B cell (primary cell): ENCODE data around the gene COX6B1. TPM values are rescaled to one million over a fixed set of nuclear protein-coding genes. Genes with fewer than 3 reads are reported as not detected.
A peak's percentile ranks its signal among the peaks of the same experiment; 100 is the strongest.

ENCODE experiments used
- ATAC-seq: fragments of 200-7000 bp; cut with Tn5 transposase; one replicate; pipeline ENCODE4 v1.10.0; 2021; ENCODE audit warnings: low read depth, mild to moderate bottlenecking, moderate number of reproducible peaks, moderate library complexity
- CTCF ChIA-PET: fragments of 350-600 bp; sonication (Branson Sonifier 250); formaldehyde crosslinking; loops from one replicate; lab custom pipeline; 2021; ENCODE audit warnings: antibody characterized with exemption, inconsistent platforms; lab: Charles Lee
- POLR2A ChIA-PET: fragments of 350-600 bp; sonication (Branson Sonifier 250); formaldehyde crosslinking; loops from one replicate; lab custom pipeline; 2021; ENCODE audit warnings: antibody characterized with exemption; lab: Charles Lee
- DNase-seq: peaks from one replicate; pipeline ENCODE4 v3.0.0; 2013
- H2AFZ ChIP-seq: 2 replicates; pipeline ENCODE4 v1.6.1; 2012; ENCODE audit warnings: mild to moderate bottlenecking, low read depth, low read length; ENCODE audit not compliant: insufficient read depth, poor library complexity, severe bottlenecking
- H3K27ac ChIP-seq, 2 donors: 1 replicate in 1 of 2; 2 replicates in 1 of 2; pipeline ENCODE4 v1.5.1; 2012 to 2013; ENCODE audit warnings: low read length in 2 of 2, mild to moderate bottlenecking in 2 of 2, moderate library complexity in 1 of 2
- H3K27me3 ChIP-seq, 4 experiments: fragments of 200-600 bp in 1 of 4; sonication (generic) in 1 of 4; replicated peaks in 1 of 4; 1 replicate in 2 of 4; 2 replicates in 2 of 4; pipeline versions ENCODE4 v1.6.1 to v1.7.0; 2013 to 2016; ENCODE audit warnings: low read length in 3 of 4, mild to moderate bottlenecking in 2 of 4, mixed read lengths in 1 of 4, moderate library complexity in 1 of 4; ENCODE audit not compliant: insufficient read depth in 4 of 4, control insufficient read depth in 3 of 4; ENCODE audit errors: control extremely low read depth in 1 of 4
- H3K36me3 ChIP-seq, 2 experiments: replicated peaks in 1 of 2; 1 replicate in 1 of 2; 2 replicates in 1 of 2; pipeline versions ENCODE4 v1.6.1 to v1.7.1; 2013; ENCODE audit warnings: low read length in 1 of 2; ENCODE audit not compliant: insufficient read depth in 2 of 2, control insufficient read depth in 1 of 2; ENCODE audit errors: control extremely low read depth in 1 of 2, extremely low read depth in 1 of 2
- H3K4me1 ChIP-seq, 2 donors: fragments of 200-600 bp in 1 of 2; sonication (generic) in 1 of 2; 1 replicate in 1 of 2; 2 replicates in 1 of 2; pipeline versions ENCODE4 v1.5.1 to v1.6.1; 2013 to 2017; ENCODE audit warnings: low read length in 2 of 2; ENCODE audit not compliant: control insufficient read depth in 2 of 2, insufficient read depth in 2 of 2
- H3K4me2 ChIP-seq: replicated peaks from 2 replicates; pipeline ENCODE3; 2012; ENCODE audit warnings: mild to moderate bottlenecking, low read depth, low read length; ENCODE audit not compliant: poor library complexity, severe bottlenecking
- H3K4me3 ChIP-seq, 5 experiments: fragments of 200-600 bp in 1 of 5; sonication (generic) in 1 of 5; 1 replicate in 3 of 5; 2 replicates in 2 of 5; pipeline versions ENCODE4 v1.5.1 to v1.7.0; 2011 to 2016; ENCODE audit warnings: low read length in 4 of 5, mild to moderate bottlenecking in 4 of 5, low read depth in 2 of 5, control low read depth in 1 of 5, moderate library complexity in 1 of 5; ENCODE audit not compliant: insufficient read depth in 1 of 5; ENCODE audit errors: control extremely low read depth in 1 of 5, extremely low read depth in 1 of 5
- H3K79me2 ChIP-seq: fragments of 200-600 bp; sonication (generic); one replicate; pipeline ENCODE4 v1.6.0; 2016; ENCODE audit warnings: low read length; ENCODE audit not compliant: control insufficient read depth, insufficient read depth
- H3K9ac ChIP-seq: fragments of 200-600 bp; sonication (generic); 2 replicates; pipeline ENCODE4 v1.6.1; 2017; ENCODE audit warnings: mild to moderate bottlenecking, low read length, moderate library complexity
- H3K9me3 ChIP-seq, 3 donors: one replicate each; pipeline versions ENCODE4 v1.6.1 to v1.7.1; 2013; ENCODE audit warnings: low read length in 2 of 3; ENCODE audit not compliant: control insufficient read depth in 2 of 3, insufficient read depth in 1 of 3; ENCODE audit errors: control extremely low read depth in 1 of 3
- H4K20me1 ChIP-seq: 2 replicates; pipeline ENCODE4 v1.6.0; 2012; ENCODE audit warnings: mild to moderate bottlenecking, low read length; ENCODE audit not compliant: insufficient read depth, control insufficient read depth, poor library complexity, severe bottlenecking
- H3K27ac Mint-ChIP-seq: one replicate; pipeline ENCODE4 v1.8.0; 2021; ENCODE audit warnings: mixed read lengths
- H3K27me3 Mint-ChIP-seq: one replicate; pipeline ENCODE4 v1.8.0; 2021; ENCODE audit warnings: mixed read lengths
- H3K4me1 Mint-ChIP-seq: one replicate; pipeline ENCODE4 v1.8.0; 2021; ENCODE audit warnings: mixed read lengths
- H3K4me3 Mint-ChIP-seq: one replicate; pipeline ENCODE4 v1.8.0; 2021; ENCODE audit warnings: mixed read lengths
- H3K9me3 Mint-ChIP-seq: one replicate; pipeline ENCODE4 v1.8.0; 2022; ENCODE audit warnings: mixed read lengths; ENCODE audit not compliant: insufficient read depth
- CTCF ChIP-seq: fragments of 200-600 bp; IDR thresholded peaks from one replicate; pipeline ENCODE4 v1.8.0; 2022; ENCODE audit warnings: antibody characterized with exemption, mild to moderate bottlenecking
- EZH2 ChIP-seq: IDR thresholded peaks from 2 replicates; pipeline ENCODE4 v1.6.1; 2012; ENCODE audit warnings: borderline replicate concordance, low read depth, mild to moderate bottlenecking, moderate library complexity, low read length; ENCODE audit not compliant: insufficient read depth, poor library complexity, severe bottlenecking
- WGBS: methylation state at CpG from one replicate; pipeline ENCODE4 v1.1.5; 2013; ENCODE audit warnings: missing lambda C conversion rate; ENCODE audit not compliant: insufficient coverage; 5-methylcytosine and 5-hydroxymethylcytosine counted together
- intact Hi-C: fragments of 100-400 bp; cut with micrococcal nuclease; formaldehyde crosslinking; loops from one replicate; pipeline ENCODE4 v1.10.0; 2022
- polyA plus RNA-seq: library from polyadenylated mRNA; depleted of rRNA; stranded (reverse); fragments of >200 nt; gene quantifications from 2 replicates; pipeline ENCODE4 v1.2.3, GENCODE V29; 2012
- total RNA-seq, 2 donors: library from RNA; stranded (reverse); fragments of 120-200 nt in 1 of 2; gene quantifications; 1 replicate in 1 of 2; 2 replicates in 1 of 2; pipeline versions ENCODE4 v1.2.3 to v1.2.4, GENCODE V29; 2013 to 2022

Gene COX6B1
- total and polyA plus RNA-seq, 2 donors (not counting 1 experiment from before 2014, with no cell fraction given): 215 to 387 TPM

GRCh38 chr19:35703343-35703742, 55.2 kb downstream of the COX6B1 start:
- Mint-ChIP-seq H3K27me3 (no peaks in the 10 kb centered on the region), H3K9me3 (no peaks in the 10 kb centered on the region), H3K4me3 (peak overlapping the region; percentile 16), H3K27ac (no peak overlapping the region), H3K4me1 (peaks cover 8% of the 10 kb centered on the region)
- Histone ChIP-seq H4K20me1 (no peaks in the 10 kb centered on the region), H2AFZ (no peak overlapping the region), H3K27me3 (no peaks in the 10 kb centered on the region), H3K4me2 (peak overlapping the region; percentile 93), H3K27ac (no peak overlapping the region), H3K9me3 (no peaks in the 10 kb centered on the region), H3K79me2 (no peaks in the 10 kb centered on the region), H3K9ac (no peak overlapping the region), H3K4me1 (peaks cover 0 to 19% of the 10 kb centered on the region in 2 donors), H3K4me3 (peak overlapping the region in 1 of 5 experiments; percentile 61), H3K36me3 (no peaks in the 10 kb centered on the region)
- DNase-seq: no peak
- TF ChIP-seq CTCF (no peak), EZH2 (no peak)
- ChIA-PET POLR2A (interaction anchor here (0.7 to 3.3 kb wide), 3 partner anchors 9 to 60 kb away, joined by 6 to 53 read pairs (median 12); partner anchors contain the start of genes PSENEN and U2AF1L4), CTCF (interaction anchor here (0.6 to 2.4 kb wide), 7 partner anchors 9 to 1379 kb away, joined by 3 to 40 read pairs (median 3); partner anchors contain the start of gene LIN37)
- intact Hi-C loops: loop anchor here (5.0 kb wide), 1 partner anchor 156 kb away; the partner anchor contains the start of gene TMEM147
- 56% methylated on average over 5 of the region's 9 CpGs for WGBS
- ATAC-seq: no peak

- Histone ChIP-seq H3K4me1 (peaks cover 0 to 19% of the 10 kb centered on the region in 2 donors), H3K4me3 (no peak within 1 kb of the TSS), H3K79me2 (no peaks in the 10 kb centered on the region), H3K9ac (no peak within 1 kb of the TSS), H3K9me3 (no peaks in the 10 kb centered on the region), H4K20me1 (no peaks in the 10 kb centered on the region), H3K36me3 (no peaks in the 10 kb centered on the region), H3K27me3 (no peaks in the 10 kb centered on the region), H2AFZ (no peak within 1 kb of the TSS), H3K27ac (no peak within 1 kb of the TSS), H3K4me2 (no peak within 1 kb of the TSS)
- 42% methylated on average over 20 of the region's 24 CpGs for WGBS
- Mint-ChIP-seq H3K4me1 (peaks cover 8% of the 10 kb centered on the region), H3K9me3 (no peaks in the 10 kb centered on the region), H3K27me3 (no peaks in the 10 kb centered on the region), H3K27ac (no peak within 1 kb of the TSS), H3K4me3 (peak within 1 kb of the TSS; percentile 16)
- ATAC-seq (no peak), DNase-seq (no peak)
- intact Hi-C loops: loop anchor here (5.0 kb wide), 1 partner anchor 157 kb away; the partner anchor contains the start of gene TMEM147
- POLR2A ChIA-PET: interaction anchor here (0.7 to 3.3 kb wide), 2 partner anchors 8 to 61 kb away, joined by 12 to 53 read pairs; no protein-coding TSS in a partner anchor
- CTCF ChIA-PET: interaction anchor here (1.1 kb wide), 1 partner anchor 12 kb away, joined by 3 read pairs; no protein-coding TSS in a partner anchor
- TF ChIP-seq EZH2: no peak
Observed at GRCh38 chr19:35704218-35704617, 56.1 kb downstream of the COX6B1 start, which contains the start of gene ZBTB32. Gene ZBTB32, plus strand, starts transcription at chr19:35704558. Its CDS starts 10,069 bp downstream, at chr19:35714627.

Other genes with a start within 250 kb of the COX6B1 start
- gene FFAR2, start 200.1 kb upstream of the COX6B1 start, total RNA-seq: 0.15 TPM in 1 of 2 replicates, not detected in the other
- gene FFAR2, start 200.1 kb upstream of the COX6B1 start, polyA plus RNA-seq: 0.26 and 0.31 TPM in 2 replicates
- gene KRTDAP, start 157.9 kb upstream of the COX6B1 start, total RNA-seq: not detected in 2 replicates
- not detected in 2 replicates for gene KRTDAP, start 157.9 kb upstream of the COX6B1 start, polyA plus RNA-seq
- gene DMKN, start 134.7 kb upstream of the COX6B1 start, total RNA-seq: 1.8 and 4.5 TPM in 2 replicates
- 0.58 and 1.6 TPM in 2 replicates for gene DMKN, start 134.7 kb upstream of the COX6B1 start, polyA plus RNA-seq
- gene SBSN, start 120.0 kb upstream of the COX6B1 start, total RNA-seq: not detected in 2 replicates
- not detected in 2 replicates for gene SBSN, start 120.0 kb upstream of the COX6B1 start, polyA plus RNA-seq
- not detected in 2 replicates for gene GAPDHS, start 114.9 kb upstream of the COX6B1 start, total RNA-seq
- not detected in 2 replicates for gene GAPDHS, start 114.9 kb upstream of the COX6B1 start, polyA plus RNA-seq
- 39.8 and 41.6 TPM in 2 replicates for gene TMEM147, start 102.7 kb upstream of the COX6B1 start, total RNA-seq
- 61.6 and 68.9 TPM in 2 replicates for gene TMEM147, start 102.7 kb upstream of the COX6B1 start, polyA plus RNA-seq
- gene ATP4A, start 84.7 kb upstream of the COX6B1 start, total RNA-seq: not detected in 2 replicates
- not detected in 2 replicates for gene ATP4A, start 84.7 kb upstream of the COX6B1 start, polyA plus RNA-seq
- gene PMIS2, start 62.1 kb upstream of the COX6B1 start, total RNA-seq: not detected in 2 replicates
- not detected in 2 replicates for gene PMIS2, start 62.1 kb upstream of the COX6B1 start, polyA plus RNA-seq
- 32.2 and 35.3 TPM in 2 replicates for gene HAUS5, start 35.6 kb upstream of the COX6B1 start, total RNA-seq
- 42.8 and 52.3 TPM in 2 replicates for gene HAUS5, start 35.6 kb upstream of the COX6B1 start, polyA plus RNA-seq
- gene RBM42, start 19.3 kb upstream of the COX6B1 start, total RNA-seq: 52.0 and 52.7 TPM in 2 replicates
- 42.1 and 42.9 TPM in 2 replicates for gene RBM42, start 19.3 kb upstream of the COX6B1 start, polyA plus RNA-seq
- gene ETV2, start 6.6 kb upstream of the COX6B1 start, total RNA-seq: 0.42 and 1.3 TPM in 2 replicates
- gene ETV2, start 6.6 kb upstream of the COX6B1 start, polyA plus RNA-seq: 0.20 and 0.49 TPM in 2 replicates
- not detected in 2 replicates for gene UPK1A, start 18.2 kb downstream of the COX6B1 start, total RNA-seq
- gene UPK1A, start 18.2 kb downstream of the COX6B1 start, polyA plus RNA-seq: 0.16 and 0.17 TPM in 2 replicates
- 28.1 and 30.9 TPM in 2 replicates for gene ZBTB32, start 56.2 kb downstream of the COX6B1 start, total RNA-seq
- 8.5 and 18.9 TPM in 2 replicates for gene ZBTB32, start 56.2 kb downstream of the COX6B1 start, polyA plus RNA-seq
- gene KMT2B, start 69.7 kb downstream of the COX6B1 start, total RNA-seq: 84.5 and 85.6 TPM in 2 replicates
- gene KMT2B, start 69.7 kb downstream of the COX6B1 start, polyA plus RNA-seq: 96.9 and 106 TPM in 2 replicates
- gene IGFLR1, start 94.1 kb downstream of the COX6B1 start, total RNA-seq: 245 and 248 TPM in 2 replicates
- 110 and 130 TPM in 2 replicates for gene IGFLR1, start 94.1 kb downstream of the COX6B1 start, polyA plus RNA-seq
- 62.1 and 62.7 TPM in 2 replicates for gene U2AF1L4, start 97.1 kb downstream of the COX6B1 start, total RNA-seq
- gene U2AF1L4, start 97.1 kb downstream of the COX6B1 start, polyA plus RNA-seq: 89.7 and 170 TPM in 2 replicates
- 29.1 and 36.4 TPM in 2 replicates for gene PSENEN, start 97.3 kb downstream of the COX6B1 start, total RNA-seq
- 11.7 and 17.7 TPM in 2 replicates for gene PSENEN, start 97.3 kb downstream of the COX6B1 start, polyA plus RNA-seq
- gene LIN37, start 100.3 kb downstream of the COX6B1 start, total RNA-seq: 22.3 and 22.8 TPM in 2 replicates
- 64.1 and 76.1 TPM in 2 replicates for gene LIN37, start 100.3 kb downstream of the COX6B1 start, polyA plus RNA-seq
- gene HSPB6, start 108.7 kb downstream of the COX6B1 start, total RNA-seq: not detected in 2 replicates
- gene HSPB6, start 108.7 kb downstream of the COX6B1 start, polyA plus RNA-seq: not detected in 2 replicates
- gene PROSER3, start 109.9 kb downstream of the COX6B1 start, total RNA-seq: 61.0 and 65.6 TPM in 2 replicates
- gene PROSER3, start 109.9 kb downstream of the COX6B1 start, polyA plus RNA-seq: 26.0 and 30.7 TPM in 2 replicates
- gene ARHGAP33, start 127.2 kb downstream of the COX6B1 start, total RNA-seq: 18.2 and 21.6 TPM in 2 replicates
- gene ARHGAP33, start 127.2 kb downstream of the COX6B1 start, polyA plus RNA-seq: 27.8 and 28.7 TPM in 2 replicates
- not detected in 2 replicates for gene PRODH2, start 164.5 kb downstream of the COX6B1 start, total RNA-seq
- gene PRODH2, start 164.5 kb downstream of the COX6B1 start, polyA plus RNA-seq: not detected in 2 replicates
- not detected in 2 replicates for gene NPHS1, start 204.2 kb downstream of the COX6B1 start, total RNA-seq
- not detected in 2 replicates for gene NPHS1, start 204.2 kb downstream of the COX6B1 start, polyA plus RNA-seq
- not detected in 2 replicates for gene KIRREL2, start 208.6 kb downstream of the COX6B1 start, total RNA-seq
- not detected in 2 replicates for gene KIRREL2, start 208.6 kb downstream of the COX6B1 start, polyA plus RNA-seq
- gene APLP1, start 220.3 kb downstream of the COX6B1 start, total RNA-seq: not detected in 2 replicates
- 0.06 TPM in 1 of 2 replicates, not detected in the other for gene APLP1, start 220.3 kb downstream of the COX6B1 start, polyA plus RNA-seq